Activated naive CD8-positive, alpha-beta T cell treated with anti-CD3 and anti-CD28 coated beads, Interleukin-2, amount 50 U/mL, for 24 hours (primary cell): ENCODE data around the gene PLK2.

Experiments used
- ATAC-seq: fragments of 150-1000 bp; cut with Tn5 transposase; one replicate; pipeline ENCODE4 v1.10.0; 2021
- DNase-seq: peaks from one replicate; pipeline ENCODE4 v3.0.0; 2021
- H3K27ac Mint-ChIP-seq: one replicate; pipeline ENCODE4 v1.8.0; 2021; ENCODE audit warnings: mild to moderate bottlenecking, mixed read lengths
- H3K27me3 Mint-ChIP-seq: one replicate; pipeline ENCODE4 v1.8.0; 2021; ENCODE audit warnings: mixed read lengths
- H3K36me3 Mint-ChIP-seq: one replicate; pipeline ENCODE4 v1.8.0; 2021; ENCODE audit warnings: low read depth, mixed read lengths
- H3K4me1 Mint-ChIP-seq: one replicate; pipeline ENCODE4 v1.8.0; 2021; ENCODE audit warnings: mixed read lengths
- H3K4me3 Mint-ChIP-seq: one replicate; pipeline ENCODE4 v1.8.0; 2021; ENCODE audit warnings: mild to moderate bottlenecking, moderate library complexity, mixed read lengths
- H3K9me3 Mint-ChIP-seq: one replicate; pipeline ENCODE4 v1.8.0; 2021; ENCODE audit warnings: mixed read lengths

The PLK2 gene

GRCh38 chr5:58491216-58491892 is 31.5 kb upstream of the PLK2 start, which contains the start of gene GAPT:
Gene GAPT (plus strand): TSS chr5:58491435. CDS start chr5:58494537, 3,102 bp downstream.
- Mint-ChIP-seq H3K9me3 (no peaks in the 10 kb centered on the region), H3K27ac (peak within 1 kb of the TSS; percentile 44), H3K27me3 (peaks cover 12% of the 10 kb centered on the region), H3K4me1 (peaks cover 6% of the 10 kb centered on the region), H3K36me3 (no peaks in the 10 kb centered on the region), H3K4me3 (peak within 1 kb of the TSS; percentile 65)
- ATAC-seq (no peak), DNase-seq (no peak)

DNA sequence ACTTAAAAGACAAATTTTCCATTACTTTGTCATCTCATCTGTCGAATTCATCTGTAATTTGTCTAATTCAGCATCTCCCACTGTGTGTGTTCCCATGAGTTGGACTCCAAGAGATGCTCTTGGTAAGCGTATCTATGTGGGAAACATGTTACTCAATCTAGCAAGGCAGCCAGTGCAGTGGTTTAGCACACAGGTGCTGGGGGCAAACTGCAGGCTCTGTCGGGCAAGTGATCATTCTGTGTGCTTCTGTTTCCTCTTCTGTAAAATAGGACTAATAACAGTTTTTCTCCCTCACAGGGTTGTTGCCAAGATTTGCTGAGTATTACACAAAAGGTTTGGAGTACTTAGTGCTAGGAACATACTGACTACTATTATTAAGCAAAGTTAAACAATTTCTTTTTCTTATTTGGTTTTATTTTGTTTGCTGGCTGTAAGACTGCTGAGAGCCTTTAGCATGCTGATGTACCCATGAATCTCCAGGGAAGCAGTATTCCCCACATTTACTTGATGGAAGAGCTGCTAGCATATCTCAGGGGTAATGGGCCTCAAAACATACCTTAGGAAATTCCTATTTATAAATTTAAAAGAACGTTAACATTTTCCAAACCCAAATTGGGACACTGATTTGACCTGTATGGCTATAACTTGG is 30.6 kb upstream of the PLK2 start:
- peaks cover 12% of the 10 kb centered on the region for H3K27me3 Mint-ChIP-seq
- no peaks in the 10 kb centered on the region for H3K36me3 Mint-ChIP-seq
- peaks cover 6% of the 10 kb centered on the region for H3K4me1 Mint-ChIP-seq
- H3K27ac Mint-ChIP-seq, result no peak overlapping the region
- ATAC-seq (no peak), DNase-seq (no peak)
- H3K4me3 Mint-ChIP-seq, result no peak overlapping the region
- no peaks in the 10 kb centered on the region for H3K9me3 Mint-ChIP-seq

DNA sequence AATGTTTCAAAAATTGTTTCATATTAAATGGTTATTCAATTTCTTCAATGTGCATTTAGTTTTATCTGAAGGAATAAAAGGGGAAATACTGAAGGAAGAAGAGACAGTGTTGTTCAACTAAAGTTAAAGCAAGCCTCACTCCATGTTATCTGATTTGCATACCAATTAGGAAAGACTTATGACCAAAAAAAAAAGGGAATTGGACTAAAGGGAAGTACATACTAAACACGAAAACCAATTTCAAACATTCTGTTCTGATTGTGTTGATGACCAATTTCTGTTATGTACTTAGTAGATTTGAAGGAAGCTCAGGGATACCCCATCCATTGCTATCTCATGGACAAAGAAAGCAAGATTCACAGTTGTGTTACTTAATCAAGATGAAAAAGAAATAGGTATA is 26.4 kb upstream of the PLK2 start:
- ATAC-seq, result no peak
- H3K27ac Mint-ChIP-seq, result no peak overlapping the region
- H3K4me3 Mint-ChIP-seq, result no peak overlapping the region
- peaks cover 12% of the 10 kb centered on the region for H3K27me3 Mint-ChIP-seq
- peaks cover 8% of the 10 kb centered on the region for H3K4me1 Mint-ChIP-seq
- H3K36me3 Mint-ChIP-seq, result no peaks in the 10 kb centered on the region
- H3K9me3 Mint-ChIP-seq, result no peaks in the 10 kb centered on the region
- no peak for DNase-seq

- H3K36me3 Mint-ChIP-seq, result no peaks in the 10 kb centered on the region
- no peak overlapping the region for H3K4me3 Mint-ChIP-seq
- H3K4me1 Mint-ChIP-seq, result peaks cover 2% of the 10 kb centered on the region
- DNase-seq (no peak), ATAC-seq (no peak)
- no peak overlapping the region for H3K27ac Mint-ChIP-seq
- H3K9me3 Mint-ChIP-seq, result no peaks in the 10 kb centered on the region
- peaks cover 4% of the 10 kb centered on the region for H3K27me3 Mint-ChIP-seq
These were observed 24.6 kb upstream of the PLK2 start for GRCh38 chr5:58484505-58484904.

DNA sequence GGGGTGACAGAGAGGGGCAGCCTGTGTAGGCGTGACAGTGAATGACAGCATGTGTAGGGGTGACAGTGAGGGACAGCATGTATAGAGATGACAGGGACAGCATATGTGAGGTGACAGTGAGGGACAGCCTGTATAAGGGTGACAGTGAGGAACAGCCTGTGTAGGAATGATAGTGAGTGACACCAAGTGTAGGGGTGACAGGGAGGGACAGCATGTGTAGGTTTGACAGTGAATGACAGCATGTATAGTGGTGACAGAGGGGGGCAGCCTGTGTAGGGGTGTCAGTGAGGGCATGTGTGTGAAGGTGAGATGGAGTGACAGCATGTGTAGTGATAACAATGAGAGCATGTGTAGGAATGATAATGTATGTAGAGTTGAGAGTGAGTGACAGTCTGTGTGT is 22.6 kb upstream of the PLK2 start:
- DNase-seq (no peak), ATAC-seq (no peak)
- Mint-ChIP-seq H3K27me3 (peaks cover 2% of the 10 kb centered on the region), H3K4me1 (peaks cover 4% of the 10 kb centered on the region), H3K4me3 (no peak overlapping the region), H3K9me3 (no peaks in the 10 kb centered on the region), H3K36me3 (no peaks in the 10 kb centered on the region), H3K27ac (no peak overlapping the region)

GRCh38 chr5:58481828-58482227 is 21.9 kb upstream of the PLK2 start:
- H3K9me3 Mint-ChIP-seq, result no peaks in the 10 kb centered on the region
- no peak overlapping the region for H3K27ac Mint-ChIP-seq
- peaks cover 2% of the 10 kb centered on the region for H3K27me3 Mint-ChIP-seq
- no peaks in the 10 kb centered on the region for H3K36me3 Mint-ChIP-seq
- no peak for DNase-seq
- H3K4me1 Mint-ChIP-seq, result peaks cover 4% of the 10 kb centered on the region
- no peak overlapping the region for H3K4me3 Mint-ChIP-seq
- no peak for ATAC-seq

GRCh38 chr5:58481066-58481676 is 21.3 kb upstream of the PLK2 start:
- Mint-ChIP-seq H3K4me3 (no peak overlapping the region), H3K36me3 (no peaks in the 10 kb centered on the region), H3K27ac (no peak overlapping the region), H3K4me1 (peaks cover 4% of the 10 kb centered on the region), H3K27me3 (peaks cover 2% of the 10 kb centered on the region), H3K9me3 (peaks cover under 1% of the 10 kb centered on the region)
- DNase-seq, result no peak
- ATAC-seq, result no peak

- DNase-seq (no peak), ATAC-seq (no peak)
- H3K9me3 Mint-ChIP-seq, result peaks cover 6% of the 10 kb centered on the region
- peaks cover 2% of the 10 kb centered on the region for H3K4me1 Mint-ChIP-seq
- H3K27ac Mint-ChIP-seq, result no peak overlapping the region
- no peaks in the 10 kb centered on the region for H3K36me3 Mint-ChIP-seq
- no peak overlapping the region for H3K4me3 Mint-ChIP-seq
- peaks cover 2% of the 10 kb centered on the region for H3K27me3 Mint-ChIP-seq
These were observed 18.0 kb upstream of the PLK2 start for GRCh38 chr5:58477760-58478376.

GRCh38 chr5:58475404-58475803 is 15.5 kb upstream of the PLK2 start:
- no peak for ATAC-seq
- DNase-seq, result no peak
- H3K36me3 Mint-ChIP-seq, result no peaks in the 10 kb centered on the region
- H3K27ac Mint-ChIP-seq, result no peak overlapping the region
- H3K4me1 Mint-ChIP-seq, result peaks cover 2% of the 10 kb centered on the region
- H3K27me3 Mint-ChIP-seq, result peaks cover 2% of the 10 kb centered on the region
- peaks cover 6% of the 10 kb centered on the region for H3K9me3 Mint-ChIP-seq
- no peak overlapping the region for H3K4me3 Mint-ChIP-seq

DNA sequence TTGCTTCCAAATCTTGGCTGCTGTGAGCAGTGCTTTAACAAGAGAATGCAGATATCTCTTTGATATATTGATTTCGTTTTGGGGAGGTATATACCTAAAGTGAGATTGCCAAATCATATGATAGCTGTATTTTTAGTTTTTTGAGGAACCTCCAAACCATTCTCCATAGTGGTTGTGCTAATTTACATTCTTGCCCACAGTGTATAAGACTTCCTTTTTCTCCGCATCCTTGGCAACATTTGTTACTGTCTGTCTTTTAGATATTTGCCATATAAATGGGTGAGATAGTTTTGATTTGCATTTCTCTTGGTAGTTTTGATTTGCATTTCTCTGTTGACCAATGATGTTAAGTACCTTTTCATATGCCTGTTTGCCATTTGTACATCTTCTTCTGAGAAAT is 10.0 kb upstream of the PLK2 start:
- DNase-seq (no peak), ATAC-seq (no peak)
- H3K4me3 Mint-ChIP-seq, result no peak overlapping the region
- no peaks in the 10 kb centered on the region for H3K36me3 Mint-ChIP-seq
- H3K27me3 Mint-ChIP-seq, result no peaks in the 10 kb centered on the region
- H3K4me1 Mint-ChIP-seq, result no peaks in the 10 kb centered on the region
- no peaks in the 10 kb centered on the region for H3K9me3 Mint-ChIP-seq
- no peak overlapping the region for H3K27ac Mint-ChIP-seq

DNA sequence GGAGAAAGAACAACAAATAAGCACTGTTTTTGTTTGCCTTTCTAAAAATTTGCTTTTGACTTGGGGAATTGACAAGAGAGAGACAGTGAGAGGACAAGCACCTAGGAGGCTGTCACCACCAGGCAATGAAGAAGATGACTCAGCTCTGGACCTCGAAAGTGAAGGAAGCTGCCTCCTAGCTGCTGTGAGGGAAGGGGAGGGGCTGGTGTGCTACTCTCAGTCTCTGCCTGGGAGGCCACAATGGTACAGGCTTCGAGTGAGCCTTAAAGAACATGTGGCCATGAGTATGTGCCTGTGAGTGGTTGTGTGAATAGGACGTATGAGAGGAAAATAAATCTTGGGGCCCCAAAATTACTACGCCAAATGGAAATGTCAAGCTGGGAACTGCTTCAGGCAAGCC is 7.1 kb upstream of the PLK2 start:
- Mint-ChIP-seq H3K9me3 (no peaks in the 10 kb centered on the region), H3K4me1 (no peaks in the 10 kb centered on the region), H3K27me3 (no peaks in the 10 kb centered on the region), H3K4me3 (no peak overlapping the region), H3K27ac (no peak overlapping the region), H3K36me3 (no peaks in the 10 kb centered on the region)
- DNase-seq, result peak; percentile 13
- ATAC-seq, result peak; percentile 84

GRCh38 chr5:58462623-58463230 is 2.8 kb upstream of the PLK2 start:
- no peak overlapping the region for H3K4me3 Mint-ChIP-seq
- DNase-seq, result peak; percentile 17
- ATAC-seq, result no peak
- no peaks in the 10 kb centered on the region for H3K9me3 Mint-ChIP-seq
- no peaks in the 10 kb centered on the region for H3K36me3 Mint-ChIP-seq
- peaks cover 15% of the 10 kb centered on the region for H3K27me3 Mint-ChIP-seq
- H3K4me1 Mint-ChIP-seq, result peaks cover 14% of the 10 kb centered on the region
- H3K27ac Mint-ChIP-seq, result no peak overlapping the region

DNA sequence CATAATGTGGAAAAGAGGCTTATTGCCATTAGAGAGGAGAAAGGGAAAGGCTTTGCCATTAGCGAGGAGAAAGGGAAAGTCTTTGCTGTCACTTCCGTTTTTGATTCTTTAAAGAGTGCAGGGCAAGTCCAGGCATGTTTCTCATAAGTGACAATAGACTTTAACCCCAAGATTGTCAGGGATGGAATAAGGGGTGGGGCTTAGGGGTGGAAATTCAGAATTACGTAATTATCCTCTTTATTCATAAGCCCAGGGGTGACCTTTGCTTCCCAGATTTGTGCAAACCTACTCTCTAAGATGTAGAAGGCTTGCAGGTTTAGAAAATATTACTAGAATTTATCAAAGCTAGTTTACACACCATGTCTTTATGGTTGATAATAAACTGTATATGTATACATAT is 2.3 kb upstream of the PLK2 start:
- Mint-ChIP-seq H3K9me3 (no peaks in the 10 kb centered on the region), H3K36me3 (no peaks in the 10 kb centered on the region), H3K4me3 (no peak overlapping the region), H3K27me3 (peaks cover 17% of the 10 kb centered on the region), H3K4me1 (peaks cover 14% of the 10 kb centered on the region), H3K27ac (no peak overlapping the region)
- DNase-seq, result no peak
- ATAC-seq, result no peak

DNA sequence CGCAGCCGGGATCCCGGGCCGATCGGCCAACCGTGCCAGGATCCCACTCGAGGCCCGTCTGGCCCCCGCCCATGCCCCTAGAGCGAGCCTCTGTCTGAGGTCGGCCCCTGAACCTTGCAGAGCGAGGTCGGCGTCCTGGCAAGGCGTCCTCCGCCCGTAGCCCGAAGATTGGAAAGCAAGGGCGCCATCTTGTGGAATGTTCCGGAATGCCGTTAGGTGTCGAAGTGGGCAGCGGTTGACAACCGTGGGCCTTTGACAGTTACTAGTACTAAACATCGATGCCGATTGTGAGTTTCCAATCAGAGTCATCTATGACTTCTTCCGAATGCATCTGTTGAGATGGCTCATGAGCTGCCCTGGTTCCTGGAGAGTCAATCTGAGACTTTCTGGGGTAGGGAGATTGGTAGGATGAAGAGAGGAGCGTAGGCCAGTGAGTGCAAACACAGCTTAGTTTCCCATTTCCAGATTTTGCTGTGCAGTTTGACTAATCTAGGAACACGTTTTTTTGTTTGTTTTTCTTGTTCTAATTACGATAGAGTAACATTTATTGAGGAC is 923 bp upstream of the PLK2 start:
- Mint-ChIP-seq H3K9me3 (no peaks in the 10 kb centered on the region), H3K4me1 (peaks cover 14% of the 10 kb centered on the region), H3K27ac (peak overlapping the region; percentile 29), H3K36me3 (no peaks in the 10 kb centered on the region), H3K27me3 (peaks cover 17% of the 10 kb centered on the region), H3K4me3 (peak overlapping the region; percentile 79)
- ATAC-seq (peak; percentile 79), DNase-seq (peak; percentile 91)
